Fibroblast of skin of right quadriceps (primary cell): ENCODE measurements around the gene EFL1.
"Not testable (repeated sequence)": the region's sequence is repeated elsewhere in the genome, so short reads cannot be mapped to it uniquely, and the experiment has no call there.

ENCODE experiments used
- DNase-seq: peaks from one replicate; pipeline ENCODE4 v3.0.0-alpha.2; 2013

The EFL1 gene

GRCh38 chr15:82262422-82263026, at the start of gene EFL1, which contains the start of gene SAXO2:
TSS of gene EFL1 (minus strand) at chr15:82262734. CDS start at chr15:82261778, 956 bp downstream.
TSS of gene SAXO2 (plus strand) at chr15:82262818. CDS start at chr15:82262880, 62 bp downstream.
- DNase-seq, result peak; percentile 83

- not testable (repeated sequence) for DNase-seq
Observed at GRCh38 chr15:82311321-82311720, 48.8 kb upstream of the EFL1 start.

GRCh38 chr15:82309802-82310201, 47.3 kb upstream of the EFL1 start:
- DNase-seq, result no peak

GRCh38 chr15:82307714-82308081, 45.2 kb upstream of the EFL1 start:
- no peak for DNase-seq

GRCh38 chr15:82306791-82307713, 44.5 kb upstream of the EFL1 start:
- DNase-seq, result no peak

GRCh38 chr15:82305621-82306048, 43.1 kb upstream of the EFL1 start:
- DNase-seq, result no peak

GRCh38 chr15:82304778-82305090, 42.2 kb upstream of the EFL1 start:
- no peak for DNase-seq

GRCh38 chr15:82303956-82304777, 41.6 kb upstream of the EFL1 start:
- DNase-seq, result no peak

- DNase-seq, result no peak
Observed at GRCh38 chr15:82301296-82302016, 38.9 kb upstream of the EFL1 start.

- no peak for DNase-seq
Observed at GRCh38 chr15:82300883-82301282, 38.3 kb upstream of the EFL1 start.

GRCh38 chr15:82300326-82300725, 37.8 kb upstream of the EFL1 start:
- DNase-seq, result not testable (repeated sequence)

GRCh38 chr15:82299511-82299914, 37.0 kb upstream of the EFL1 start:
- not testable (repeated sequence) for DNase-seq

GRCh38 chr15:82298520-82298919, 36.0 kb upstream of the EFL1 start:
- no peak for DNase-seq

GRCh38 chr15:82298032-82298431, 35.5 kb upstream of the EFL1 start:
- no peak for DNase-seq

- no peak for DNase-seq
Observed at GRCh38 chr15:82297546-82297945, 35.0 kb upstream of the EFL1 start.

- DNase-seq, result no peak
Observed at GRCh38 chr15:82294061-82294690, 31.6 kb upstream of the EFL1 start.

- DNase-seq, result no peak
Observed at GRCh38 chr15:82292271-82292670, 29.7 kb upstream of the EFL1 start.

- DNase-seq, result not testable (repeated sequence)
Observed at GRCh38 chr15:82288202-82288601, 25.7 kb upstream of the EFL1 start.

GRCh38 chr15:82286475-82286874, 23.9 kb upstream of the EFL1 start:
- DNase-seq, result not testable (repeated sequence)

- not testable (repeated sequence) for DNase-seq
Observed at GRCh38 chr15:82284381-82284780, 21.8 kb upstream of the EFL1 start.

- not testable (repeated sequence) for DNase-seq
Observed at GRCh38 chr15:82282386-82282785, 19.9 kb upstream of the EFL1 start.

- DNase-seq, result not testable (repeated sequence)
Observed at GRCh38 chr15:82281276-82281675, 18.7 kb upstream of the EFL1 start.
